ENCODE data around the gene BOD1L1.

The BOD1L1 gene

GRCh38 chr4:13544606-13545393 lies 82.7 kb downstream of the BOD1L1 start:
- peaks cover 28 to 29% of the 10 kb centered on the region in 2 donors for H3K4me1 Mint-ChIP-seq (ENCODE audit: low read depth in 2 of 2)
- peak overlapping the region; percentile 80 to 83 for H3K4me3 Mint-ChIP-seq
- no peak overlapping the region for H3K27ac Mint-ChIP-seq
- DNase-seq = no peak
- no peaks in the 10 kb centered on the region for H3K9me3 Mint-ChIP-seq
- ATAC-seq (replicated peaks) = peak; percentile 19
- H3K27me3 Mint-ChIP-seq = peaks cover 72 to 88% of the 10 kb centered on the region in 2 donors
- H3K36me3 Mint-ChIP-seq (ENCODE audit: insufficient read depth) = peaks cover 15% of the 10 kb centered on the region

GRCh38 chr4:13543839-13544605 lies 83.5 kb downstream of the BOD1L1 start, which contains the start of gene NKX3-2:
NKX3-2 (minus strand) TSS chr4:13544508; CDS start chr4:13544414, 94 bp downstream.
- no peak for DNase-seq
- Mint-ChIP-seq H3K27me3 (peaks cover 73 to 88% of the 10 kb centered on the region in 2 donors), H3K4me1 (ENCODE audit: low read depth in 2 of 2) (peaks cover 26 to 27% of the 10 kb centered on the region in 2 donors), H3K9me3 (no peaks in the 10 kb centered on the region), H3K36me3 (ENCODE audit: insufficient read depth) (peaks cover 19% of the 10 kb centered on the region), H3K4me3 (peak within 1 kb of the TSS; percentile 80 to 83), H3K27ac (no peak within 1 kb of the TSS)
- ATAC-seq (replicated peaks) = no peak

DNA sequence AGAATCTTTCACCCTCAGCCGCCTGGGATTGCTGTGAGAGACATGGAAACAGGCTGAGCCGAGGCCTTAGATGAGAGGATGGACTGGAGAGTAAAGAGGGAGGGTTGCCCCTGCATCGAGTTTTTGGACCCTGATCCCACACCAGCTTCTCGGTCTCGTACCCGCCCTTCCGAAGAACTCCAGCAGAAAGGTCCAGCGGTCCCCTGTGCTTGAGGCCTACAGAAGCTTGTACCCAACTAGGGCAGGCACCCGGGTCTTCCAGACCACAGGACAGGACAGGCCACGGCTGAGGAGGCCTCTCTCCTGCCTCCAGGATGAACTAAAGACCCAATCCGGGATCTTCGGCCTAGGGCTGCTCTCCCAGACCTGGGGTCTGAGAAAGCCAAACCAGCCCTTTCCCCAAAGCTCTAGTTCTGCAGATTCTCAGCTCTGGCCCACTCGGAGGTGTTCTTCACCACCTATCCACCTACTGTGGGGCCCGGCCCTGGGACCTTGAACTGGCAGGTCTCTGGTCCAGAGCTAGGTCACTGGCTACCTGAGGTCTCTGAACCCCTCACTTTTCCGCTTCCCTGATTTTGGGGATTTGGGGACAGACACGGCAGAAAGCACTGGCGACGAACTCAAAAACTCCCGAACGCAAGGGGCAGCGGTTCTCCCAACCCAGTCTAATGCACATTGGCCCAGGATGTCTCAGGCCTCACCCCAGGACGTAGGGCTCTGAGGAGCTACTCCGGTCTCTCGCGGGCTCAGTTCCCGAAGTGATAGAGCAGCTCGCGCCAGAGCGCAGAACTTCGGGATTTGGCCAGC lies 84.3 kb downstream of the BOD1L1 start:
- Mint-ChIP-seq H3K36me3 (ENCODE audit: insufficient read depth) (peaks cover 22% of the 10 kb centered on the region), H3K27me3 (peaks cover 74 to 88% of the 10 kb centered on the region in 2 donors), H3K4me1 (ENCODE audit: low read depth in 2 of 2) (peaks cover 25 to 29% of the 10 kb centered on the region in 2 donors), H3K4me3 (peak overlapping the region in 1 of 2 donors; percentile 58), H3K9me3 (peaks cover 2 to 8% of the 10 kb centered on the region in 2 donors), H3K27ac (no peak overlapping the region)
- DNase-seq (no peak), ATAC-seq (replicated peaks) (no peak)

DNA sequence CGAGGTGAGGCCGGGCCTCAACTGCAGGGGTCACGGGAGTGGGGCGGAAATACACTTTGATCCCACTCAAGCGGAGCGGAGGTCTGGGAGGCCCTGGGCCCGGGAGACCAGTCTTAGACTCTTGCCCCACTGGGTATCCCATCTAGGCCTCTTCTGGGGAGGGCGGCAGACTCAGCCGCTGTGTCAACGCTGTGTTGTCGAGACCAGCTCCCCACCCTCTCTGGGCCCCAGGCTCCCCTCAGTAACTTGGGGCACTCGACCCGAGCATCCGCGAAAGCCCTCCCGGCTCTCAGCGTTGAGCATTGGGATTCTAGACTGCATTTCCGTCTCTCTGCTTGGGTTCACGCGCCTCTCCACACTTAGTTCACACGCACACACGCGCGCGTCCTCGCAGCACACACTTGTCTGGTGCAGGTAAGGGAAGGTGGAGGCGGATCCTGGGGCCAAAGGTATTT lies 84.9 kb downstream of the BOD1L1 start:
- H3K9me3 Mint-ChIP-seq = peaks cover 2 to 11% of the 10 kb centered on the region in 2 donors
- no peak overlapping the region for H3K27ac Mint-ChIP-seq
- H3K36me3 Mint-ChIP-seq (ENCODE audit: insufficient read depth) = peaks cover 24% of the 10 kb centered on the region
- peak overlapping the region in 1 of 2 donors; percentile 51 for H3K4me3 Mint-ChIP-seq
- no peak for ATAC-seq (replicated peaks)
- H3K4me1 Mint-ChIP-seq (ENCODE audit: low read depth in 2 of 2) = peaks cover 28 to 29% of the 10 kb centered on the region in 2 donors
- H3K27me3 Mint-ChIP-seq = peaks cover 78 to 94% of the 10 kb centered on the region in 2 donors
- no peak for DNase-seq

DNA sequence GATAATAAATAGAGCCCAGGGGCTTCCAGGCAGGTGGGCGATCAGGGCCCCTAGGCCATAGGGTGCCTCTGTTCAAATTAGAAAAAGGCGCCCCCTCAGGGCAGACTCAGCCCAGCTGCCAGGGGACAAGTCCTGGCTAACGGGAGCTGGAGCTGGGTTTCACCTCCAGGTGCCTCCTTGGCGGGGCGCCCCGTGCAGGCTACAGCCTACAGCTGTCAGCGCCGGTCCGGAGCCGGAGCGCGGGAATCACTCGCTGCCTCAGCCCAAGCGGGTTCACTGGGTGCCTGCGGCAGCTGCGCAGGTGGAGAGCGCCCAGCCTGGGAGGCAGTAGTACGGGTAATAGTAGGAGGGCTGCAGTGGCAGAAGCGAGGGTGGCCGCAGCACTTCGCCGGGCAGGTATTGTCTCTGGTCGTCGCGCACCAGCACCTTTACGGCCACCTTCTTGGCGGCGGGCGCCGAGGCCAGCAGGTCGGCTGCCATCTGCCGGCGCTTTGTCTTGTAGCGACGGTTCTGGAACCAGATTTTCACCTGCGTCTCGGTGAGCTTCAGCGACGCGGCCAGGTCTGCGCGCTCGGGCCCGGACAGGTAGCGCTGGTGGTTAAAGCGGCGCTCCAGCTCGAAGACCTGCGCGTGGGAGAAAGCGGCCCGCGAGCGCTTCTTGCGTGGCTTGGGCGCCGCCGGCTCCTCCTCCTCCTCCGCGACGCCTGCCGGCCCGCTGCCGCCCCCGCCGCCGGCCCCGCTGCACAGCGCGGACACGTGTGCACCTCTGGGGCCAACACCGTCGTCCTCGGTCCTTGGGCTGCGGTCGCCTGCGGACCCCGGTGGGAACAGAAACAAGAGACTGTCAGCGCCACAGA lies 85.6 kb downstream of the BOD1L1 start:
- Mint-ChIP-seq H3K27ac (no peak overlapping the region), H3K4me1 (ENCODE audit: low read depth in 2 of 2) (peaks cover 27 to 31% of the 10 kb centered on the region in 2 donors), H3K36me3 (ENCODE audit: insufficient read depth) (peaks cover 28% of the 10 kb centered on the region), H3K9me3 (peaks cover 3 to 11% of the 10 kb centered on the region in 2 donors), H3K4me3 (peak overlapping the region in 1 of 2 donors; percentile 51), H3K27me3 (peaks cover 75 to 95% of the 10 kb centered on the region in 2 donors)
- ATAC-seq (replicated peaks) (peak; percentile 11), DNase-seq (no peak)

DNA sequence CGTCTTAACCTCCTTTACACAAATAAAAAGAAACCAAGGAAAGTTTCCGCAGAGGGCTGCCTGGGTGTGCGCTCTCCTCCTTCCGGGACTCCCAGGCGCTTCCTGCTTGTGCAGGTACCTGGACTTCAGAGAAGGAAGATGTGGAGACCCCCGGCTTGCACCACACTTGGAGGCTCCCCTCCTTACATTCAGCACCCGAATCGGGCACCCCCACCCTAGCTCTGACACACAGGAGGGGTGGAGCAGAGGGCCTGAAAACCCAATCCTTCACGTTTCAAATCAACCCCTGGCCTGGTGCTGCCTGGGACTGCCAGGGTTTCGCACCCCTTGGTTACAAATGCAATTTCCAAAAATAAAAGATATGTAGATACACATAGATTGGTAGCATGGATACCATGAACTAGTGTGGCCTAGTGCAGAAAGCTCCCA lies 86.3 kb downstream of the BOD1L1 start:
- no peak overlapping the region for H3K27ac Mint-ChIP-seq
- DNase-seq = no peak
- H3K27me3 Mint-ChIP-seq = peaks cover 68 to 95% of the 10 kb centered on the region in 2 donors

DNA sequence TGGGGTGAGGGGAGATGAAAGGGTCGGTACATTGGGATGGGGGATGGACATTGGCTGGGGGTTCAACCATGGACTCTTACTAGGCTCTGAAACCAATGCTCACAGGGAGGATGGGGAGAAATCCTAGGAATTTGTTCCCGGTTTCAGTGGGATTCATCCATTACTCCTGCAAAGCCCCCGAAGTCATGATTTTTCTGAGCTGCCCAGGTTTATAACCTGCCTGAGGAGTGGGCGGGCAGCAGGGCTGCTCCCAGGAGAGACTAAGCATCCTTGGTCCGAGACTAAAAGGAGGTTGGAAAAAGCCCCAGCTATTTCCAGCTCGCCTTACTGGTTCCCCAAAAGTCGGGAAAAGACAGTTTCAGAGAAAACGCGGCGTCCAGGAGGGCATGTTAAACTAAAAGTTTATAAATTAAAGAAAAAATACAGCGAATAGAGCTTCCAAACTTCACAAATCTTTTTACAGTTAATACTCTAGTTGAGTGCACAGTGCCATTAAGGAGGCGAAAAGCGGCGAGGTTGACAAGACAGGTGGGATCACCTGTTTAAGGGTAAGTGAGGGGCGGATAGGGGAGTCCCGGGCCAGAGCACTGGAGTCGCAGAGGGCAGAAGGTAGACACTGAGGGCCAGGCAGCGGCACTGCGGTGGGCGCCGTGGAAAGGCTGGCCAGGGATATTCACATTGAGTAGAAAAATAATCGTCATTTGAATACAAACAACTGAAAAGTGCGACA lies 86.9 kb downstream of the BOD1L1 start:
- ATAC-seq (replicated peaks) (no peak), DNase-seq (no peak)
- Mint-ChIP-seq H3K27me3 (peaks cover 65 to 95% of the 10 kb centered on the region in 2 donors), H3K4me1 (ENCODE audit: low read depth in 2 of 2) (peaks cover 21 to 23% of the 10 kb centered on the region in 2 donors), H3K36me3 (ENCODE audit: insufficient read depth) (peaks cover 34% of the 10 kb centered on the region), H3K9me3 (peaks cover 3 to 11% of the 10 kb centered on the region in 2 donors), H3K27ac (no peak overlapping the region), H3K4me3 (peak overlapping the region in 1 of 2 donors; percentile 51)

More for the DNA sequence above, 86.3 kb downstream of the BOD1L1 start:
- Mint-ChIP-seq H3K4me3 (peak overlapping the region in 1 of 2 donors; percentile 51), H3K36me3 (ENCODE audit: insufficient read depth) (peaks cover 31% of the 10 kb centered on the region), H3K4me1 (ENCODE audit: low read depth in 2 of 2) (peaks cover 21 to 24% of the 10 kb centered on the region in 2 donors), H3K9me3 (peaks cover 3 to 11% of the 10 kb centered on the region in 2 donors)
- no peak for ATAC-seq (replicated peaks)

DNA sequence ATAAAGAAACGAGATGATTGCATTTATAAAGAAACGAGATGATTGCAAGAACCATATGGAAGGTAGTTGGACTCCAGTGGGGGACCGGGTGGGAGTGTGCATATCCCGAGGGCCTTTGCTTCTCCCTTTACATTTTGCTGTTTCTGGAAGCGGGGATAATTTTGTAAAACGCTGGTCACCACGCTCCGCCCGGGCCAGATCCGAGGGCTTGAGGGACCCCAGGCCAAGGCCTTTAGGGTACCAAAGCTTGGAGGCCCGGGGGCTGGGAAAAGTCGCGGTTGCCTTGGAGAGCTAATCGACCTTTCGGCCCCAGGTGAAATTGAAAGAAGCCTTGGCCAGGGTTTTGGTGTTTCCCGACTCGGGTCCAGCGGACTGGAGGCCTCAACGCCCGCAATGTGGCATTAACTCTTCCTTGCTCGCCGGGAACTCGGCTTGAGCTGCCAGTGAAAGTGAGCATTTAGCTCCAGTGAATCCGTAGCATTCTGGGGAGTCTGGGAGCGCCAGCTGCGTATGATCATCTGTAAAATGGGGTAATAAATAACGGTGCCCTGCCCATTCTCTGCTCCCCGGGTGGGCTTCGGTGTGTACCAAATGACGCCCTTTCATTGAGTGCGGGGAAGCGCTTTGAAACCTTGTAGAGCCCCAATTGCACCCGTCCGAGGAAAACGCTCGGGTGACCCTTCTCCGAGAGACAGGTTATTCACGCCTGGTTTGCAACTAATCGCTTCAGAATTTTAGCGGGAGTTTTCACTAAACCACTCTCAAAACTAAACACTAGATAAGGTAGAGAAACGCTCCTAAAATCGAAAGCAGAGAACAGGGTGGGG lies 87.7 kb downstream of the BOD1L1 start:
- Mint-ChIP-seq H3K36me3 (ENCODE audit: insufficient read depth) (peaks cover 40% of the 10 kb centered on the region), H3K4me1 (ENCODE audit: low read depth in 2 of 2) (peaks cover 17 to 18% of the 10 kb centered on the region in 2 donors), H3K27ac (no peak overlapping the region), H3K27me3 (peaks cover 65 to 95% of the 10 kb centered on the region in 2 donors), H3K9me3 (peaks cover 3 to 11% of the 10 kb centered on the region in 2 donors), H3K4me3 (no peak overlapping the region)
- ATAC-seq (replicated peaks) (no peak), DNase-seq (no peak)

GRCh38 chr4:13539047-13539618 lies 88.4 kb downstream of the BOD1L1 start:
- peaks cover 70 to 98% of the 10 kb centered on the region in 2 donors for H3K27me3 Mint-ChIP-seq
- peak overlapping the region in 1 of 2 donors; percentile 72 for H3K27ac Mint-ChIP-seq
- peaks cover 40% of the 10 kb centered on the region for H3K36me3 Mint-ChIP-seq (ENCODE audit: insufficient read depth)
- H3K4me1 Mint-ChIP-seq (ENCODE audit: low read depth in 2 of 2) = peaks cover 18% of the 10 kb centered on the region in 2 donors
- H3K4me3 Mint-ChIP-seq = no peak overlapping the region
- no peak for DNase-seq
- peaks cover 3 to 11% of the 10 kb centered on the region in 2 donors for H3K9me3 Mint-ChIP-seq
- ATAC-seq (replicated peaks) = no peak

- peaks cover 3 to 11% of the 10 kb centered on the region in 2 donors for H3K9me3 Mint-ChIP-seq
- no peak for ATAC-seq (replicated peaks)
- H3K36me3 Mint-ChIP-seq (ENCODE audit: insufficient read depth) = peaks cover 40% of the 10 kb centered on the region
- H3K4me1 Mint-ChIP-seq (ENCODE audit: low read depth in 2 of 2) = peaks cover 18 to 22% of the 10 kb centered on the region in 2 donors
- peaks cover 76 to 100% of the 10 kb centered on the region in 2 donors for H3K27me3 Mint-ChIP-seq
- H3K4me3 Mint-ChIP-seq = peak overlapping the region in 1 of 2 donors; percentile 22
- peak overlapping the region in 1 of 2 donors; percentile 72 for H3K27ac Mint-ChIP-seq
- DNase-seq = no peak
Observed at GRCh38 chr4:13538427-13538973, 89.0 kb downstream of the BOD1L1 start.
